Heart left ventricle (tissue), 16 donors: ENCODE measurements around the gene TRAPPC3L. TPM values are rescaled to one million over a fixed set of nuclear protein-coding genes. Genes with fewer than 3 reads are reported as not detected.

Source experiments
- ATAC-seq, 4 donors: fragments of 200-7000 bp; cut with Tn5 transposase; one replicate each; pipeline ENCODE4 v1.9.1; 2020 to 2022; ENCODE audit warnings: moderate library complexity in 4 of 4, mild to moderate bottlenecking in 3 of 4, moderate number of reproducible peaks in 1 of 4
- DNase-seq, 5 donors: peaks; one replicate each; pipeline ENCODE4 v3.0.0-alpha.2; 2020
- H3K27ac ChIP-seq, 12 donors: fragments of 200-600 bp; sonication (generic) in 4 of 12; one replicate each; pipeline versions ENCODE4 v1.5.0 to v1.8.0; 2016 to 2022; ENCODE audit warnings: mild to moderate bottlenecking in 2 of 12
- H3K27me3 ChIP-seq, 9 donors: fragments of 200-600 bp; sonication (generic) in 2 of 9; one replicate each; pipeline versions ENCODE4 v1.5.1 to v1.8.0; 2016 to 2022; ENCODE audit warnings: mild to moderate bottlenecking in 3 of 9
- H3K36me3 ChIP-seq, 9 donors: fragments of 200-600 bp; sonication (generic) in 2 of 9; one replicate each; pipeline versions ENCODE4 v1.5.0 to v1.8.0; 2018 to 2022; ENCODE audit warnings: mild to moderate bottlenecking in 2 of 9
- H3K4me1 ChIP-seq, 12 donors: fragments of 200-600 bp; sonication (generic) in 4 of 12; one replicate each; pipeline versions ENCODE4 v1.5.0 to v1.8.0; 2016 to 2022; ENCODE audit warnings: mild to moderate bottlenecking in 3 of 12
- H3K4me3 ChIP-seq, 12 donors: fragments of 200-600 bp; sonication (generic) in 4 of 12; one replicate each; pipeline versions ENCODE4 v1.5.0 to v1.8.0; 2017 to 2022; ENCODE audit warnings: mild to moderate bottlenecking in 9 of 12, moderate library complexity in 4 of 12
- H3K9me3 ChIP-seq, 12 donors: fragments of 200-600 bp; sonication (generic) in 4 of 12; one replicate each; pipeline versions ENCODE4 v1.5.0 to v1.8.0; 2016 to 2022; ENCODE audit warnings: mild to moderate bottlenecking in 1 of 12
- POLR2A ChIP-seq, 2 donors: fragments of 450-650 bp; IDR thresholded peaks; one replicate each; pipeline ENCODE4 v1.6.1; 2017; ENCODE audit warnings: antibody characterized with exemption in 2 of 2, mild to moderate bottlenecking in 2 of 2, moderate library complexity in 2 of 2
- WGBS, 4 donors: extraction: QIAGEN DNeasy Blood & Tissue Kit in 2 of 4; methylation state at CpG; one replicate each; pipeline versions ENCODE4 v1.1.5 to v1.1.7; 2013 to 2018; 5-methylcytosine and 5-hydroxymethylcytosine counted together
- intact Hi-C, 10 donors: fragments of 100-400 bp; cut with DNase I; formaldehyde crosslinking; loops; one replicate each; pipeline versions ENCODE4 v1.11.1 to v1.14.2; 2022
- polyA plus RNA-seq, 2 donors: library from polyadenylated mRNA; stranded (reverse); fragments of 200-250 nt; gene quantifications; one replicate each; pipeline ENCODE4 v1.2.3, GENCODE V29; 2013
- total RNA-seq, 9 donors: library from RNA; depleted of rRNA in 2 of 9; stranded (reverse); fragments of >200 nt in 2 of 9; fragmentation: NEBNext Ultra II Directional in 3 of 9; extraction: Animal tissue kit (Norgen Biotek cat#: 25700) in 3 of 9; gene quantifications; one replicate each; pipeline versions ENCODE4 v1.1.0 to v1.2.4, GENCODE V29; 2016 to 2023
- TF ChIP-seq, protein P1 (sequence below), 12 donors: fragments of 200-600 bp; sonication (generic) in 4 of 12; IDR thresholded peaks; one replicate each; pipeline versions ENCODE4 v1.5.0 to v1.8.0; 2018 to 2022; ENCODE audit warnings: antibody characterized with exemption in 12 of 12, mild to moderate bottlenecking in 5 of 12
- donor health status: ischemic (EF 13 %, LVEDD 7.1; RV severe dilation, severe dysfunction).
- donor health status: healthy with polysubstance abuse.
- donor health status: DM: no; HTN: yes; CAD: no.
- donor health status: DM: no; HTN: no; CAD: no.
- donor health status: ischemic (EF 25% LVEDD 6.9; RV normal size, moderate dysfunction).
- donor health status: ischemic (EF 25% LVEDD 5.7; RV mildly dilated, moderate dysfunction).
- donor health status: healthy.
- donor health status: DM: yes; HTN: yes; CAD: no.
- donor health status: ischemic (EF 35%, LVEDD 5.7; RV mildly dilated, moderate dysfunction).
- donor health status: nonischemic (EF 11% LVEDD 7.7; RV severe dilation, severe dysfunction).
- donor health status: DM: yes; HTN: yes; CAD: no.
- donor health status: PGD.
- donor health status: ischemic (EF 29% LVEDD 5.4; RV normal size, mild dysfunction).
- donor health status: nonischemic (EF 23%, LVEDD 6.1; RV moderate dilation, normal function).

Gene TRAPPC3L
- total and polyA plus RNA-seq, 11 donors: 0.11 to 0.29 (median 0.19) TPM; not detected in 7

GRCh38 chr6:116570856-116571682, 25.6 kb upstream of the TRAPPC3L start, which contains the start of gene RWDD1:
TSS of gene RWDD1 (plus strand) at chr6:116571504. CDS start at chr6:116571583, 79 bp downstream.
- Histone ChIP-seq H3K9me3 (no peaks in the 10 kb centered on the region), H3K27me3 (no peaks in the 10 kb centered on the region), H3K4me3 (peak within 1 kb of the TSS; percentile 65 to 97 (median 80)), H3K27ac (peak within 1 kb of the TSS; percentile 73 to 96 (median 90)), H3K4me1 (peaks cover 3 to 43% (median 29%) of the 10 kb centered on the region in 12 donors), H3K36me3 (peaks cover 0 to 21% (median 12%) of the 10 kb centered on the region in 9 donors)
- TF ChIP-seq, protein P1, sequence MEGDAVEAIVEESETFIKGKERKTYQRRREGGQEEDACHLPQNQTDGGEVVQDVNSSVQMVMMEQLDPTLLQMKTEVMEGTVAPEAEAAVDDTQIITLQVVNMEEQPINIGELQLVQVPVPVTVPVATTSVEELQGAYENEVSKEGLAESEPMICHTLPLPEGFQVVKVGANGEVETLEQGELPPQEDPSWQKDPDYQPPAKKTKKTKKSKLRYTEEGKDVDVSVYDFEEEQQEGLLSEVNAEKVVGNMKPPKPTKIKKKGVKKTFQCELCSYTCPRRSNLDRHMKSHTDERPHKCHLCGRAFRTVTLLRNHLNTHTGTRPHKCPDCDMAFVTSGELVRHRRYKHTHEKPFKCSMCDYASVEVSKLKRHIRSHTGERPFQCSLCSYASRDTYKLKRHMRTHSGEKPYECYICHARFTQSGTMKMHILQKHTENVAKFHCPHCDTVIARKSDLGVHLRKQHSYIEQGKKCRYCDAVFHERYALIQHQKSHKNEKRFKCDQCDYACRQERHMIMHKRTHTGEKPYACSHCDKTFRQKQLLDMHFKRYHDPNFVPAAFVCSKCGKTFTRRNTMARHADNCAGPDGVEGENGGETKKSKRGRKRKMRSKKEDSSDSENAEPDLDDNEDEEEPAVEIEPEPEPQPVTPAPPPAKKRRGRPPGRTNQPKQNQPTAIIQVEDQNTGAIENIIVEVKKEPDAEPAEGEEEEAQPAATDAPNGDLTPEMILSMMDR (IDR thresholded peaks at IDR 0.05): peak in 1 of 12 donors; percentile 25
- TF ChIP-seq POLR2A (IDR thresholded peaks at IDR 0.05): peak; percentile 15 to 84
- 0% methylated on average over 25 to 62 of the region's 62 CpGs for WGBS, 4 donors
- DNase-seq (peak; percentile 99 to 100 (median 100)), ATAC-seq (peak; percentile 97 to 99 (median 99))
- intact Hi-C loops: loop anchor here in 2 of 10 donors (5.0 kb wide), 2 partner anchors 34 to 294 kb away; partner anchors contain the start of gene TSPYL1 (in 1 of the 2)

- peaks cover 3 to 41% (median 29%) of the 10 kb centered on the region in 12 donors for H3K4me1 ChIP-seq
- intact Hi-C loops: loop anchor here in 6 of 10 donors (10.0 kb wide), 4 partner anchors 284 to 454 kb away; partner anchors contain the start of gene TSPYL1 (in 2 of the 6)
- ATAC-seq: no peak
- DNase-seq: no peak
- WGBS, 4 donors: 57 to 66% (median 65%) methylated on average over 7 of the region's 7 CpGs
- no peak for TF ChIP-seq POLR2A (IDR thresholded peaks at IDR 0.05)
- TF ChIP-seq, protein P1 (IDR thresholded peaks at IDR 0.05): no peak
- H3K4me3 ChIP-seq: no peak overlapping the region
- H3K9me3 ChIP-seq: no peaks in the 10 kb centered on the region
- peaks cover 0 to 5% (median 0%) of the 10 kb centered on the region in 9 donors for H3K36me3 ChIP-seq
- H3K27me3 ChIP-seq: no peaks in the 10 kb centered on the region
- H3K27ac ChIP-seq: peak overlapping the region in 1 of 12 donors; percentile 3
Measured at GRCh38 chr6:116568821-116569755, 23.6 kb upstream of the TRAPPC3L start.

DNA sequence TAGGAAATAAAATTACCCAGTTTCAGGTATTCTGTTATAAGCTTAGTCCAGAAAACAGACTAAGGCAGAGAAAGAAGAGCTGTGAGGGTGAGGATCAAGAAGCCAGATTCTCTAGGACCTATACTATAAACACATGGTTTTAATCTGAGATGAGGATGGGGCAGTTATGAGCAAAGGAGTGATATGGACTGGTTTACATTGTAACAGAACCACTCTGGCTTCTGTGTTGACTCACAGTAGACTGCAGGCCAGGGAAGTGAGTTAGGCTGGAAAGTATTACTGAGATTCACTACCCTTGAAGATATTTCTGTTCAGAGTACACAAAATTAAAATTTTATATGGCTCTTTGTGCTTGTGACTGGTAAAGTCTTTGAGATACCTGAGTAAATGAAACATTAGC, 22.6 kb upstream of the TRAPPC3L start:
- Histone ChIP-seq H3K4me1 (peaks cover 3 to 31% (median 19%) of the 10 kb centered on the region in 12 donors), H3K4me3 (no peak overlapping the region), H3K9me3 (no peaks in the 10 kb centered on the region), H3K27ac (no peak overlapping the region), H3K36me3 (no peaks in the 10 kb centered on the region), H3K27me3 (no peaks in the 10 kb centered on the region)
- TF ChIP-seq, protein P1 (IDR thresholded peaks at IDR 0.05): no peak
- no peak for TF ChIP-seq POLR2A (IDR thresholded peaks at IDR 0.05)
- intact Hi-C loops: loop anchor here in 6 of 10 donors (10.0 kb wide), 4 partner anchors 283 to 453 kb away; partner anchors contain the start of gene TSPYL1 (in 2 of the 6)
- DNase-seq (no peak), ATAC-seq (no peak)
